DMS114 treated with DMSO at 0.1 percent for 48 hours (cell line): Measurements from ENCODE around the gene MRPL24.

Experiments
- DNase-seq: peaks from one replicate; lab custom pipeline; 2025; ENCODE audit not compliant: unreplicated experiment; lab: John Stamatoyannopoulos, UW

The MRPL24 gene

DNA sequence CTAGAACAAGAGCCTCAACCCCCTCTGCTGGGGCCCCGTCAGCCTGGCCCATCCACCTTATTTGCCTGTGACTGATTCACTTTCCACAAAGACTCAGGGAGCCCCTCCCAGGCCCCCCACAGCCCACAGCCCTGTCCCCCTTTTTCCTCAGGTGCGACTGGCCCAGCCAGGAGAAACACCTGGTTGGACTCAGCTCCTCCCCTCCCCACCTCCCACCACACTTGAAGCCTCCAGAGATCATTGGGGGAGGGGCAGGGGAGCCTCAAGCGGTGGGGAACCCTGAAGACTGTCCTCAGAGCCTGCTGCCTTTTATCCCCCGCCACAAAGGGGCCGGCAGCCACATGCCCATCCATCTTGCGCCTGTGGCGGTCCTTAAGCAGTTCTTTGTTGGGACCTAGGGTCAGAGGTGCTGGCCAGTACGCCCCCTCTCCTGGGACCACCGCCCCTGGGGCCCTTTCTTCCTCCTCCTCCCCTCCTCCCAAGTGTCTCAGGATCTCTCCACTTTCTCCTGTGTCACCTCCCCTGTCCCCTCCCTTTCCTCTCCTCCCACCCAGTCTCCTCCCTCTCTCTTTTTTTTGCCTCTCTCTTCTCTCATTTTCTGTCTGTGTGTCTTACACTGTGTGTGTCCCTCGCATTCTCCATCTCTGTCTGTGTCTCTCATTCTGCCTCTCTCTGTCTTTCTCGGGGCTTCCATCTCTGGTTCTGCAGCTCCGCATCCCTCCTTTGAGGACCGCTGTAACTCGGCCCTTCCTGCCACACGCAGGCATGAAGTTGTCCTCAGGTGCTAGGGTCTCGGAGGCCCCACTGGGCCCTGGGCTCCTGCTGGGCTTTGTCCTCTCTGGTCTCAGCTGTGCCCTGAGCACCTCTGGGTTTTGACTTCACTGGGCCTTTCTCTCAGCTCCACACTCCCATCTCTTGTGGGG lies 47.7 kb downstream of the MRPL24 start:
- DNase-seq: no peak

GRCh38 chr1:156692441-156692924 lies 48.4 kb downstream of the MRPL24 start:
- DNase-seq: no peak

DNA sequence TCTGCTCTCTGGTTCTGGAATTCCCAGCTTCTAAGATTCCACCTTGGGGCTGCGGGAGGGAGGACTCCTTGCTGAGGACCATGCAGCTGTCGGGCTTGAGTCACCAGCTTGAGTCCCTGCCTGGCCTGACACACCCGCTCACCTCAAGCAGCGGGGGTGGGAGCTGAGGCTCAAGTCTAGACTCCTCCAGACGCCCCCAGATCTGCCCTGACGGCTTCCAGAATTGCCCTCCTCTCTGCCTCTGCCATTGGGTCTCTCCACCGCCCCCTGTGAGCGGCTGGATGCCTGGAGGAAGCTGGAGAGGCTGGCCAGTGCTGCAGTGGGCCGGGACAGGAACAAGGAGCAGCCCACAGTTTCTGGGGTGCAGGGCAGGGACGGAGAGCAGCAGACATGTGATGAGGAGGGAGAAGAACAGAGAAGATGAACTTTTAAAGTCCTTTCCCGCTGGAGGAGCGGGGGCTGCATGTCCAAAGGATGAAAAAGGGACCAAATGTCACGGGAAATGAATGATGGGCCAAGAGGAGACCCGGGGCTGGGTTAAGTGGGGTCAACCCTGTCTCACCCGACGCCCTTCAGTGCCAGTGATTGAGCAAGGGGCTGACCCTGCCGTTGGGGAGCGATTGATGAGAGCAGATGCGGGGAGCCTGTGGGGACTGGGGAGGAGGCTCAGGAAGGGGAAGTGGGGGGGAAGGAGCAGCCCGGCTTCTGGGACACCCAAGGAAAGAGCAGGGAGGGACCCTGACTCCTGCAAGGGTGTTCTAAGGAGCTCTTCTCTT lies 49.0 kb downstream of the MRPL24 start:
- DNase-seq: no peak

GRCh38 chr1:156691191-156691590 lies 49.7 kb downstream of the MRPL24 start:
- DNase-seq: no peak

- DNase-seq: no peak
These were observed 50.2 kb downstream of the MRPL24 start for GRCh38 chr1:156690675-156691036.

- no peak for DNase-seq
These were observed 50.8 kb downstream of the MRPL24 start for GRCh38 chr1:156689953-156690674.

- DNase-seq: peak; percentile 86
These were observed 51.6 kb downstream of the MRPL24 start for GRCh38 chr1:156689035-156689952.
